Left cardiac atrium (tissue), 4 donors: ENCODE data around the gene PLXNC1. TPM values are rescaled to one million over a fixed set of nuclear protein-coding genes. Genes with fewer than 3 reads are reported as not detected.

Experiments used
- ATAC-seq, 2 donors: fragments of 200-7000 bp; cut with Tn5 transposase; one replicate each; pipeline ENCODE4 v1.9.1; 2020; ENCODE audit warnings: mild to moderate bottlenecking in 2 of 2, moderate library complexity in 2 of 2
- DNase-seq: peaks from one replicate; pipeline ENCODE4 v3.0.0-alpha.2; 2020
- intact Hi-C, 2 donors: fragments of 100-400 bp; cut with DNase I; formaldehyde crosslinking; loops; one replicate each; pipeline versions ENCODE4 v1.14.1 to v1.15.1; 2022 to 2023
- total RNA-seq, 2 donors: library from RNA; stranded (reverse); fragmentation: NEBNext Ultra II Directional; extraction: Animal tissue kit (Norgen Biotek cat#: 25700); gene quantifications; one replicate each; pipeline ENCODE4 v1.2.1, GENCODE V29; 2021
- donor health status: DM: no; HTN: yes; CAD: no.
- donor health status: DM: no; HTN: yes; CAD: no; lungs with severe emphysema.
- donor health status: DM: yes; HTN: yes; CAD: no.
- donor health status: Dilated cardiomyopathy.

Gene PLXNC1
- total RNA-seq, 2 donors from 2014 or later, result 3.2 to 4.1 TPM

GRCh38 chr12:94245631-94246383 is 97.4 kb downstream of the PLXNC1 start:
- ATAC-seq (no peak), DNase-seq (no peak)
- intact Hi-C loops, result no loop called here

GRCh38 chr12:94247246-94247645 is 98.9 kb downstream of the PLXNC1 start:
- ATAC-seq, result no peak
- intact Hi-C loops, result no loop called here
- DNase-seq, result no peak

GRCh38 chr12:94248582-94248981 is 100.2 kb downstream of the PLXNC1 start:
- no peak for DNase-seq
- intact Hi-C loops, result no loop called here
- no peak for ATAC-seq

GRCh38 chr12:94250130-94250529 is 101.8 kb downstream of the PLXNC1 start:
- ATAC-seq (no peak), DNase-seq (no peak)
- intact Hi-C loops, result no loop called here

- intact Hi-C loops, result no loop called here
- ATAC-seq (no peak), DNase-seq (no peak)
Measured at GRCh38 chr12:94254270-94254669, 105.9 kb downstream of the PLXNC1 start.

- ATAC-seq (no peak), DNase-seq (no peak)
- intact Hi-C loops, result no loop called here
Measured at GRCh38 chr12:94255006-94255405, 106.6 kb downstream of the PLXNC1 start.

GRCh38 chr12:94255428-94255827 is 107.1 kb downstream of the PLXNC1 start:
- ATAC-seq (no peak), DNase-seq (no peak)
- intact Hi-C loops, result no loop called here

- ATAC-seq, result no peak
- intact Hi-C loops, result no loop called here
Measured at GRCh38 chr12:94258593-94258992, 110.2 kb downstream of the PLXNC1 start.

GRCh38 chr12:94260017-94260416 is 111.6 kb downstream of the PLXNC1 start:
- intact Hi-C loops, result no loop called here
- DNase-seq (no peak), ATAC-seq (no peak)

More at GRCh38 chr12:94258593-94258992, 110.2 kb downstream of the PLXNC1 start:
- DNase-seq, result no peak

GRCh38 chr12:94260717-94261116 is 112.3 kb downstream of the PLXNC1 start:
- DNase-seq, result no peak
- intact Hi-C loops, result no loop called here
- ATAC-seq, result peak in 1 of 2 donors; percentile 26

GRCh38 chr12:94261119-94261518 is 112.7 kb downstream of the PLXNC1 start:
- DNase-seq (no peak), ATAC-seq (no peak)
- intact Hi-C loops, result no loop called here

- DNase-seq, result no peak
- intact Hi-C loops, result no loop called here
- no peak for ATAC-seq
Measured at GRCh38 chr12:94261786-94262185, 113.4 kb downstream of the PLXNC1 start.

GRCh38 chr12:94262228-94263010 is 114.0 kb downstream of the PLXNC1 start:
- peak; percentile 88 for DNase-seq
- peak; percentile 91 to 95 for ATAC-seq
- intact Hi-C loops, result no loop called here

GRCh38 chr12:94263011-94263811 is 114.8 kb downstream of the PLXNC1 start:
- intact Hi-C loops, result no loop called here
- ATAC-seq (peak; percentile 11 to 14), DNase-seq (no peak)

GRCh38 chr12:94263905-94264561 is 115.7 kb downstream of the PLXNC1 start:
- ATAC-seq (no peak), DNase-seq (no peak)
- intact Hi-C loops, result no loop called here

- ATAC-seq (no peak), DNase-seq (no peak)
- intact Hi-C loops, result no loop called here
Measured at GRCh38 chr12:94264736-94265485, 116.5 kb downstream of the PLXNC1 start.

GRCh38 chr12:94265539-94265938 is 117.2 kb downstream of the PLXNC1 start:
- intact Hi-C loops, result no loop called here
- no peak for ATAC-seq
- no peak for DNase-seq

GRCh38 chr12:94265966-94266745 is 117.8 kb downstream of the PLXNC1 start:
- ATAC-seq (no peak), DNase-seq (no peak)
- intact Hi-C loops, result no loop called here
